ENCODE data around the gene RLN3. TPM values are rescaled to one million over a fixed set of nuclear protein-coding genes. Genes with fewer than 3 reads are reported as not detected.
A peak's percentile ranks its signal among the peaks of the same experiment; 100 is the strongest.

The RLN3 gene
- total RNA-seq, 1 experiment from 2014 or later: not detected

DNA sequence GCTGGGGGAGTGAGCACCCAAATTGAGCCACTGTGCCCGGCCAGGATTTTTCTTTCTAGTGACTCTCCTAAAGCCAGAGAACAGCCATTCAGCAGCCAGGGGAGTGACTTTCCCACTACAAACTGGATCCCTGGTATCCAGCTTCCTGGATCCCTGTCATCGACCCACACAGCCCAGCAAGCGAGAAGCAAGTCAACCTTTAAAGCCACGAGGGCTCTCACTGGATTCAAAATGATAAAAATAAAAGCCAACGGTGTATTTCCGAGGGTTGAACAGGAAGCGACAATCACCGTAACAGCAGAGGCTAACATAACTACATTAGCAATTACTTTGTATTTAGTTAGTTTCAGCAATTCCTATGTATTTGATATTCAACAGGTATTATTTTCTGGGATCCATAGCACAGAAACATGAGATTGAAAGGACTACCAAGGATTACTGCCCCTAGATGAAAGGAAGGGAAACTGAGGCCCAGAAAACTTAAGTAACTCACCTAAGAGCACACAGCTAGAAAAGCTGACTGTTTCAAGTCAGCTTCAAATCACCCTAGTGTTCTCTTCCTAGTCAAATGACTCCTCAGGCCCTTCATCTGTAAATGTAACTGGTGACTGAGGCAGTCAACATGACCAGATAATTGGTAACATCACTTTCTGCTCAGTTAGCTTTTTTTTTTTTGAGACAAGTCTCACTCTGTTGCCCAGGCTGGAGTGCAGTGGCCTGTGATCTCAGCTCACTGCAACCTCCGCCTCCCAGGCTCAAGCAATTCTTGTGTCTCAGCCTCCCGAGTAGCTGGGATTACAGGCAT is 24.5 kb upstream of the RLN3 start:
- Histone ChIP-seq H3K4me3 (ENCODE audit: low read length) (no peak overlapping the region), H3K27ac (ENCODE audit: low read length) (no peak overlapping the region), H3F3A (ENCODE audit: low read length, unreplicated experiment) (peaks cover 7% of the 10 kb centered on the region), H3K4me2 (ENCODE audit: low read length) (no peak overlapping the region), H2AFZ (ENCODE audit: low read length) (no peak overlapping the region), H3K9me3 (ENCODE audit: low read length) (peaks cover 6% of the 10 kb centered on the region; the same call in 1 of the 2 replicates), H3K9ac (ENCODE audit: low read length) (no peak overlapping the region), H3K4me1 (ENCODE audit: insufficient read depth, low read length) (peaks cover 8% of the 10 kb centered on the region; the same call in 1 of the 2 replicates), H3K9me2 (replicated peaks; ENCODE audit: low read length) (no peaks in the 10 kb centered on the region), H3K36me3 (ENCODE audit: low read depth, low read length) (peaks cover 15% of the 10 kb centered on the region), H4K20me1 (ENCODE audit: low read length) (no peaks in the 10 kb centered on the region), H3K79me2 (ENCODE audit: low read length) (peaks cover 39% of the 10 kb centered on the region), H3K27me3 (ENCODE audit: low read length) (no peaks in the 10 kb centered on the region)
- ATAC-seq (no peak), DNase-seq (no peak)
- ChIA-PET CTCF (interaction anchor here (0.5 kb wide), 1 partner anchor 345 kb away, joined by 4 read pairs; no protein-coding TSS in a partner anchor), POLR2A (ENCODE audit: unreplicated experiment) (no interaction called here)
- intact Hi-C loops (cut with micrococcal nuclease): no loop called here
- TSS peak; percentile 8 for BruUV-seq (replicated peaks)
- TF ChIP-seq EZH2 (IDR thresholded peaks at IDR 0.05; ENCODE audit: low read length, unreplicated experiment) (no peak), EZH2phosphoT487 (IDR thresholded peaks at IDR 0.05; ENCODE audit: borderline replicate concordance, low read length) (no peak)
- TF ChIP-seq, protein P1, sequence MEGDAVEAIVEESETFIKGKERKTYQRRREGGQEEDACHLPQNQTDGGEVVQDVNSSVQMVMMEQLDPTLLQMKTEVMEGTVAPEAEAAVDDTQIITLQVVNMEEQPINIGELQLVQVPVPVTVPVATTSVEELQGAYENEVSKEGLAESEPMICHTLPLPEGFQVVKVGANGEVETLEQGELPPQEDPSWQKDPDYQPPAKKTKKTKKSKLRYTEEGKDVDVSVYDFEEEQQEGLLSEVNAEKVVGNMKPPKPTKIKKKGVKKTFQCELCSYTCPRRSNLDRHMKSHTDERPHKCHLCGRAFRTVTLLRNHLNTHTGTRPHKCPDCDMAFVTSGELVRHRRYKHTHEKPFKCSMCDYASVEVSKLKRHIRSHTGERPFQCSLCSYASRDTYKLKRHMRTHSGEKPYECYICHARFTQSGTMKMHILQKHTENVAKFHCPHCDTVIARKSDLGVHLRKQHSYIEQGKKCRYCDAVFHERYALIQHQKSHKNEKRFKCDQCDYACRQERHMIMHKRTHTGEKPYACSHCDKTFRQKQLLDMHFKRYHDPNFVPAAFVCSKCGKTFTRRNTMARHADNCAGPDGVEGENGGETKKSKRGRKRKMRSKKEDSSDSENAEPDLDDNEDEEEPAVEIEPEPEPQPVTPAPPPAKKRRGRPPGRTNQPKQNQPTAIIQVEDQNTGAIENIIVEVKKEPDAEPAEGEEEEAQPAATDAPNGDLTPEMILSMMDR (conservative IDR thresholded peaks at IDR 0.05; ENCODE audit: low read depth, low read length): no peak

GRCh38 chr19:14004619-14005348 is 23.2 kb upstream of the RLN3 start:
- Histone ChIP-seq H3K79me2 (ENCODE audit: low read length) (peaks cover 39% of the 10 kb centered on the region), H3F3A (ENCODE audit: low read length, unreplicated experiment) (peaks cover 7% of the 10 kb centered on the region), H3K4me2 (ENCODE audit: low read length) (peak overlapping the region; percentile 85), H2AFZ (ENCODE audit: low read length) (peak overlapping the region; percentile 51), H3K36me3 (ENCODE audit: low read depth, low read length) (peaks cover 4% of the 10 kb centered on the region), H3K9me2 (replicated peaks; ENCODE audit: low read length) (no peaks in the 10 kb centered on the region), H3K9me3 (ENCODE audit: low read length) (no peaks in the 10 kb centered on the region), H3K27ac (ENCODE audit: low read length) (peak overlapping the region; percentile 5; the same call in 1 of the 2 replicates), H4K20me1 (ENCODE audit: low read length) (no peaks in the 10 kb centered on the region), H3K4me3 (ENCODE audit: low read length) (peak overlapping the region; percentile 84), H3K9ac (ENCODE audit: low read length) (peak overlapping the region; percentile 98; the same call in 1 of the 2 replicates), H3K27me3 (ENCODE audit: low read length) (no peaks in the 10 kb centered on the region), H3K4me1 (ENCODE audit: insufficient read depth, low read length) (peaks cover 13% of the 10 kb centered on the region)
- ATAC-seq (no peak), DNase-seq (no peak)
- ChIA-PET POLR2A (ENCODE audit: unreplicated experiment) (interaction anchor here (0.6 kb wide), 1 partner anchor 220 kb away, joined by 13 read pairs; no protein-coding TSS in a partner anchor), CTCF (interaction anchor here (0.6 kb wide), 1 partner anchor 27 kb away, joined by 4 read pairs; the partner anchor contains the start of gene IL27RA)
- intact Hi-C loops (cut with micrococcal nuclease): no loop called here
- TF ChIP-seq EZH2 (IDR thresholded peaks at IDR 0.05; ENCODE audit: low read length, unreplicated experiment) (no peak), EZH2phosphoT487 (IDR thresholded peaks at IDR 0.05; ENCODE audit: borderline replicate concordance, low read length) (no peak)
- TF ChIP-seq, protein P1 (conservative IDR thresholded peaks at IDR 0.05; ENCODE audit: low read depth, low read length): no peak
- no TSS peak for BruUV-seq (replicated peaks)

Data from PC-3 (cell line).